Dermis lymphatic vessel endothelial cell (primary cell): ENCODE measurements around the gene MTCL1. TPM values are rescaled to one million over a fixed set of nuclear protein-coding genes. Genes with fewer than 3 reads are reported as not detected.

Experiments used
- total RNA-seq: library from RNA; depleted of rRNA; stranded (reverse); fragments of >200 nt; gene quantifications from 2 replicates; pipeline ENCODE4 v1.2.1, GENCODE V29; 2014

Gene MTCL1
- 4.6 and 13.4 TPM in 2 replicates for total RNA-seq

DNA sequence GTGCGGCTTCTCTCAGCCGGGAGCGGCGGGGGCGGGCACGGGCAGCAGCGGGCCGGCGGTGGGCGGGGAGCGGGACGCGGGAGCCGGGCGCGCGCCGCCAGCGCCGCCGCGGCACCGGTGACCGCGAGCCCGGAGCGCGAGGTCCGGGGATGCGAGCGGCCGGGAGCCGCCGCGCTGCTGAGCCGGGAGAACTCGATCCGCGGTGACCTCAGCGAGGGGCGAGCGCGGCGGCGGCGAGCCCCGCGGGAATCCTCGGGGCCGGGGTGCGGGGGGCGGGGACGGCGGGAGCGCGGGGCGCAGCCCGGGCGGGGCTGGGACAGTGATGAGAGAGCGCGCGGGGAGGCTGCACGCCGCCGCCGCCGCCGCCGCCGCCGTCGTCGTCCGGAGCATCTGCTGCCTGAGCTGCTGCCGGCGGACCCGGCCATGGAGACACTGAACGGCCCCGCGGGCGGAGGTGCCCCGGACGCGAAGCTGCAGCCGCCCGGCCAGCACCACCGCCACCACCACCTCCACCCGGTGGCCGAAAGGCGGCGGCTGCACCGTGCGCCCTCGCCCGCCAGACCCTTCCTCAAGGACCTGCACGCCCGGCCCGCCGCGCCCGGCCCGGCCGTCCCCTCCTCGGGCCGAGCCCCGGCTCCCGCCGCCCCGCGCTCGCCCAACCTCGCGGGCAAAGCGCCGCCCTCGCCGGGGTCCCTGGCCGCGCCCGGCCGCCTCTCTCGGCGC lies at the start of gene MTCL1:
TSS of gene MTCL1 (plus strand) at position 319 of the 723 bp plus-strand sequence. CDS start at position 424, 105 bp downstream.

Other genes starting within 250 kb of the MTCL1 start
- 48.4 and 51.4 TPM in 2 replicates for gene RAB12, start 96.1 kb upstream of the MTCL1 start, total RNA-seq